HEK293T (cell line): ENCODE data around the gene C10orf71.

Experiments used
- ARNT ChIP-seq: fragments of 450-650 bp; IDR thresholded peaks from 2 replicates; pipeline ENCODE4 v1.6.1; 2017; ENCODE audit warnings: mild to moderate bottlenecking
- BHLHE40 ChIP-seq: fragments of 450-650 bp; IDR thresholded peaks from 2 replicates; pipeline ENCODE4 v1.6.1; 2016; ENCODE audit warnings: mild to moderate bottlenecking, moderate library complexity, borderline replicate concordance
- ELF4 ChIP-seq: fragments of 450-650 bp; IDR thresholded peaks from 2 replicates; pipeline ENCODE4 v1.6.1; 2017; ENCODE audit warnings: antibody characterized with exemption
- FOXA1 ChIP-seq: fragments of 450-650 bp; IDR thresholded peaks from 2 replicates; pipeline ENCODE4 v1.6.1; 2016; ENCODE audit warnings: mild to moderate bottlenecking
- FOXM1 ChIP-seq: fragments of 450-650 bp; IDR thresholded peaks from 2 replicates; pipeline ENCODE4 v1.6.1; 2017; ENCODE audit warnings: mild to moderate bottlenecking, borderline replicate concordance
- HDGF ChIP-seq: fragments of 450-650 bp; IDR thresholded peaks from 2 replicates; pipeline ENCODE4 v1.6.1; 2017; ENCODE audit warnings: antibody characterized with exemption, borderline replicate concordance
- L3MBTL2 ChIP-seq: fragments of 450-650 bp; conservative IDR thresholded peaks from 2 replicates; pipeline ENCODE4 v1.6.1; 2016; ENCODE audit warnings: mild to moderate bottlenecking
- SP1 ChIP-seq: fragments of 450-650 bp; IDR thresholded peaks from 2 replicates; pipeline ENCODE4 v1.6.1; 2017
- SUZ12 ChIP-seq: fragments of 450-650 bp; IDR thresholded peaks from 2 replicates; pipeline ENCODE4 v1.6.1; 2016; ENCODE audit warnings: mild to moderate bottlenecking
- TARDBP ChIP-seq: fragments of 450-650 bp; IDR thresholded peaks from 2 replicates; pipeline ENCODE4 v1.6.1; 2016

DNA sequence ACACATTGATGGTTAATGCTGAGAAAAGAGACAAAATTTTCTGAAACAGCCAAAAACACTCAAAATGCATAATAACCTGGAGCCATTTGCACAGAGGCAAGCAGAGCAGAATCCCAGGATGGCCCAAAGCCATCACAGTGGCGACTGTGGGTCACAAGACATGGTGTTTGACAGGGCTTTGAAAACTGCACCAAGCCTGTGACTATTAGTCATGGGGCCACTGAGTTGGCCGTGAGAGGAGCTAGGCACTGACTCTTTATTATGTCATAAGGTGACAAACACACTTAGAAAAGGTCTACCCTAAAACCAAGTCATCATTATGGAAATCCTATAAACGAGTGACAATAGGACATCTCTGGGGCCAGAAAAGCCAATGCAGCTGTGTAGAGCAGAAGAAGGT is 73.0 kb downstream of the C10orf71 start:
- TF ChIP-seq BHLHE40 (no peak), SP1 (no peak), FOXM1 (no peak), FOXA1 (no peak), ARNT (no peak), TARDBP (no peak), L3MBTL2 (no peak), SUZ12 (no peak), HDGF (no peak), ELF4 (no peak)
